DLD1 (cell line): Measurements from ENCODE around the gene RIOK3.
"Not testable (repeated sequence)": the region's sequence is repeated elsewhere in the genome, so short reads cannot be mapped to it uniquely, and the experiment has no call there.

Experiments used
- in situ Hi-C: cut with HindIII; loops from 2 replicates; pipeline ENCODE4 v1.10.0; 2017; ENCODE audit warnings: low sequenced_read_pairs

The RIOK3 gene

DNA sequence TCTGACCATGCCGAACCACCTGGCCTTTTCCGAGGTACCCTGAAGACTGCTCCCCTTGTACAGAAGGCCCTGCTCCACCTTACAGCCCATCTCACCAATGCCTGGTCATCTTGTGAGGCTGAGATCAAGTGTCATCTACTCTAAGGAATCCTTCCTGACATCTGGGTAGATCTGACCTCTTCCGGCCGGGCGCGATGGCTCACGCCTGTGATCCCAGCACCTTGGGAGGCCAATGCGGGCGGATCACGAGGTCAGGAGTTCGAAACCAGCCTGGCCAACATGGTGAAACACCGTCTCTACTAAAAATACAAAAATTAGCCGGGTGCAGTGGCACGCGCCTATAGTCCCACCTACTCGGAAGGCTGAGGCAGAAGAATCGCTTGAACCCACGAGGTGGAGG is 2.1 kb upstream of the RIOK3 start:
- in situ Hi-C loops: no loop called here

DNA sequence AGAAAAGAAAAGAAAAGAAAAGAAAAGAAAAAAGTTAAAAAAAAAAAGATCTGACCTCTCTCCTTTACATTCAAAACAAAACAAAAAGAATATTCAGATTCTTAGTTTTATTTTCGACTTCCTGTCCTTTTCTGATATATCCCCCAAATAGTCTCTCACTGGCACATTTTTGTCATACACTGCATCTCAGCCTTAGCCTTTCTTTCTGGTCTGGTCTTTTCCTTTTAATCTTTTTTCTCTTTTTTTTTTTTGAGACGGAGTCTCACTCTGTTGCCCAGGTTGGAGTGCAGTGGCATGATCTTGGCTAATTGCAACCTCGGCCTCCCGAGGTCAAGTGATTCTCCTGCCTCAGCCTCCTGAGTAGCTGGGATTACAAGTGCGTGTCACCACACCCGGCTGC is 1.6 kb upstream of the RIOK3 start:
- in situ Hi-C loops: no loop called here

DNA sequence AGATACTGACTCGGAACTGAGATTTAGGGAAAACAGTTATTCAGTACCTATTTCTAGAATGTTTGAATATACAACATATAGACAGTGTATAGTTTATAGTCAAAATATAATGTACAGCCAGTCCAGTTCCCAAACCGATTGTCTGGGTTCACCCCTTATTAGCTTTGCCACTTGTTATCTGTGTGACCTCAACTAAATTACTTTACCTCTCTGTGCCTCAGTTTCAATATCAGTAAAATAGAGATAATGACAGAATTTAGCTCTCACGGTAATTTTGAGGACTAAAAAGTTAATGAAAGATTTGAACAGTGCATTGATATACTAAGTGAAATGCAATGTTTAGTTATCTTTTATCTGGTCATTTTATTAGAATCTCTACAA is 750 bp upstream of the RIOK3 start:
- in situ Hi-C loops: no loop called here

DNA sequence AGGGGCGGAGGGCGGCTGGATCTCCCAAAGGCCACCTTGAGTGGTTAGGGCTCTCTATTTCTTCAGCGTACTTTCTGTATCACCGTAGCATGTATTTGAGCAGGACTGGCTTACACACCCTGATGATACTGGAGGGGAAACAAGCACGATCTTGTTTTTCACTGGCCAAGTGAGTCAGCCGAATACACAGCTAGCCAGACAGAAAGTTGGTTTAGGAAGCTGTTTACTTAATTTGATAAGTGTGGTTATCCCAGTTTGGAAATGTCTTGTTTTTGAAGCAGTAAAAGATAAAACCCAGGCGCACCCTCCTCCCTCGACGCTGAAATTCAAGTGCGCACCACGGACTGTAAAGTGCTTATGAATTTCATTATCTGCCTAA is 582 bp downstream of the RIOK3 start:
- in situ Hi-C loops: no loop called here

DNA sequence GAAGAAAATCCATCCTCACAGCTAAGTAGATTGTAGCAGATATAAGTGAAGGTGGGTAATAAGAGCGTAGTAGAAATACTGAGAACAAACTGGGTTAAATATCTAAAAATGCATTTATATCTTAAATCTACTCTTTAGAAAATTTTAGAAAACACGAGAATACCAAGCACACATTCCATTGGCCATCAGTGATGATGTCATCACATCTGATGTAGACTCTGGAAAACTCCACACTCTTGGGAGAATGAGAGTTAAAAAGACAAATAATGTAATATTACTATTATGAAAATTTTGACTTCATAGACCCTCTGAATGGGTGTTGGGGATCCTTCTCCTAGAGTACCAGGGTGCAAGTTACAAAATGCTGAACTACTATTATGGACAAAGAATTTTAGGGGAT is 3.7 kb downstream of the RIOK3 start:
- in situ Hi-C loops: no loop called here

DNA sequence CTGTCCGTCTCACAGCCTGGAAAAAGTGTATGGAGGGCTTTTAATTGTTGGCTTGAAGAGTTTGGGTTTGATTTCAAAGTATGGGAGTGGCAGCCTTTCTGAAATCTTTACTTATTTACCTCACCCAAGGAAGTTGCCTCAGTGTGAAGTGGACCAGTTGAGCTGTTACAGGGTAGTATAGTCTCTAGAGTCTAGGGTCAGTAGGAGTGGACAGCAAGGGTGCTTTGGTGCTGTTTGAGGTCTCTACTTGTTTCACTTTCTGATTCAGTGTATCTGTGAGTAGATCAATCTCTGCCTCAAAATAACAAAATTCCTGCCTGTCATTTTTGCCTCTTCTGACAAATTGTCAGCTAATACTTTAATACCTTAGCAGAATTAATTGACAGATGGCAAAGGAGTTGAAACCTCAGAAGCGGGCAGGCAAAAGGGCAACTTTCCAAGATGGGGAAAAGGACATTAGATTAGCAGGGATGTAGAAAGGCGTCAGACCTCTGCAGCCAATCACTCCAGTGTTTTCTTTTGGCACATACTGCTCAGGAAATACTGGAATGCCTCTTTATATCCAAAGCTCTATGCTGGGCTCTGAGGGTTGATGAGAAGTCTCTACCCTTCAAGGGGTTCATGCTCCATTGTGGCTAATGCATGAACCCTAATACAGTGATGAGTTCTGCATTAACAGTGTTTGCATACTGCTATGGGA is 5.9 kb downstream of the RIOK3 start:
- in situ Hi-C loops: no loop called here

DNA sequence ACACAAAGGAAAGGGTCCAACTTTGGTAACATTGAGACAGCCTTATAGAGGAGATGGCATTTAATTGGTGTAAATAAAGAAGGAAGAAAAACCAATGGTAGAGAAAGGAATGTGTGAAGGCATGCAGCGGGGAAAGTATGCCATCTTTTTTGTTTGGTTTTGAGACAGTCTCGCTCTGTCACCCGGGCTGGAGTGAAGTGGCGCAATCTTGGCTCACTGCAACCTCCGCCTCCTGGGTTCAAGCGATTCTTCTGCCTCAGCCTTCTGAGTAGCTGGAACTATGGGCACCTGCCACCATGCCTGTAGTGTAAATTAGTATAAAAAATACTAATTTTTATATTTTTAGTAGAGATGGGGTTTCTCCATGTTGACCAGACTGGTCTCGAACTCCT is 6.4 kb downstream of the RIOK3 start:
- in situ Hi-C loops: no loop called here

DNA sequence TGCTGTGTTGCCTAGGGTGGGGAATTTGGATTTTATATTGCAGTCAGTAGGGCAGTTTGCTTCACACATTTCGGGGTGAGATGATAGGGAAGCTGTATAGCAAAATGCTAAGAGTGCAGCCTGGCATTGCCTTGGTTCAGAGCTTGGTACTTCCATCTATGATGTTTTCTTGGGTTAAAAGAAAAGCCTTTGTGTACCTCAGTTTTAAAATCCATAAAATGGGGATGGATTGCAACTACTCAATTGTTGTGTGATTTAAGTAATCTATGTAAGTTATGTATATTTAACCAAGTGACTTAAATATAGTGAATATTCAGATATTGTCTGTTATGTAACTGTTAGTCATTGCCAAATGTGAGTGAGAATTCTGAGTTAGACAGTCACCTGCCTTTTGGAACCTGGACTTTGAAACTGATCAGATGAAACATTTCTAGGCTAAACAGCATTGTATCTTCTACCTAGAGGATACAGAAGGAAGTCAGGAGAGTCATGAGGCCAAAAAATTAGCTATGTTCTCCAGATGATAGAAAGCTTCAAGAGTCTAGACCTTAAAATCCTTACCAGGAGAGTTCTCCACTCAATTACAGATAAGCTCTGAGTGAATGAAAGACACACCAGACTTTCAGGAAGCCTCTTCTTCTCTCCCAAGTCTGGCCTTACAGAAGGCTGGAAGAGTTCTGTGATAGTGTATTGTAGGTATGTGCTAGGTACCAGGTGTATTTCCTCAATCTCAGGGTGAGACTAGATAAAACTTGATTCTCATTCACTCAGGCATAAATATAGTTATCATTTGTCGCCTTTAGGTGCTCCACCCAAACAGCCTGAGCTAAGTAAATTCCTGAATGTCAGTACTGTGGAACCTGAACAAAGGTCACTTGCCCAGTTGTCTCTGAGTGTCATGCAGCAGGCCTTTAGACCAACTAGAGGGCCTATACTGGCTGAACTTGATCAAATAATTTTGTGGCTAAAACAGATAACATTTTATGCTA is 7.5 kb downstream of the RIOK3 start:
- in situ Hi-C loops: no loop called here

DNA sequence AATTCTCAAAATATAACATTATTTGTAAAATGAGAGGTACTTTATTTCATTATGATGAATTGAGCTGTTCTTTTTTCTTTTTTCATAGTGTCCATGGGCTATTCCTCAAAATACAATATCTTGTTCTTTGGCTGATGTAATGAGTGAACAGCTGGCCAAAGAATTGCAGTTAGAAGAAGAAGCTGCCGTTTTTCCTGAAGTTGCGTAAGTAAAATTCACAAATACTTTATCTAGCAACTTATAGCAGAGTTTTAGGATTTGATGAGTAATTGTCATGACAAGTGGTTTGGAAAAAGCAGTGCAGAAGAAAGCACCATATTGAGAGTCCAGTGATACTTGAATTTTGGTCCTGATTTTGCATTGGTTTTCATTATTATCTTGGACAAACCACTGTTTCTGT is 9.8 kb downstream of the RIOK3 start:
- in situ Hi-C loops: no loop called here

DNA sequence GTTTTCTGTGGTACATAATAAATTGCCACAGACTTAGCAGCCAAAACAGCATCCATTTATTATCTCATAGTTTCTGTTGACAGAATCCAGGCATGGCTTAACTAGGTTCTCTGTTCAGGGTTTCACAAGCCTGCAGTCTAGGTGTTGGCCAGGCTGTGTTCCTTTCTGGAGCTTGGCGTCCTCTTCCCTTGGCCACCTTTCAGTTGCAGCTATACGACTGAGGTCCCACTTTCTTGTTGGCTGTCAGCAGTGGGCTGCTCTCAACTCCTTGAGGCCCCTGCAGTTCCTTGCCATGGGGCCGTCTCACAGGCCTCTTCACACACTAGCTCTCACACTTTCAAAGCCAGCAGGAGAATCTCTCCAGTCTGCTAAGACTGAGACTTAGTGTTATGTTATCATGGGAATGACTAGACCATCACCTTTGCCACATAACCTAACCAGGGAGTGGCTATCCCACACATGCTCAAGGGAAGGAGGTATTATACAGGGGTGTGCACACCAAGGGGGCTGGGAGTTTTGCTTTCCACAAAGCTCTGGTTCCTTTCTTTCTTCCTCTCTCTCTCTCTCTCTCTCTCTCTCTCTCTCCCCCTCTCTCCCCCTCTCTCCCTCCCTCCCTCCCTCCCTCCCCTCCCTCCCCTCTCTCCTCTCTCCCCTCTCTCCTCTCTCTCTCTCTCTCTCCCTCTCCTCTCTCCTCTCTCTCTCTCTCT is 15.8 kb downstream of the RIOK3 start:
- in situ Hi-C loops: no loop called here

DNA sequence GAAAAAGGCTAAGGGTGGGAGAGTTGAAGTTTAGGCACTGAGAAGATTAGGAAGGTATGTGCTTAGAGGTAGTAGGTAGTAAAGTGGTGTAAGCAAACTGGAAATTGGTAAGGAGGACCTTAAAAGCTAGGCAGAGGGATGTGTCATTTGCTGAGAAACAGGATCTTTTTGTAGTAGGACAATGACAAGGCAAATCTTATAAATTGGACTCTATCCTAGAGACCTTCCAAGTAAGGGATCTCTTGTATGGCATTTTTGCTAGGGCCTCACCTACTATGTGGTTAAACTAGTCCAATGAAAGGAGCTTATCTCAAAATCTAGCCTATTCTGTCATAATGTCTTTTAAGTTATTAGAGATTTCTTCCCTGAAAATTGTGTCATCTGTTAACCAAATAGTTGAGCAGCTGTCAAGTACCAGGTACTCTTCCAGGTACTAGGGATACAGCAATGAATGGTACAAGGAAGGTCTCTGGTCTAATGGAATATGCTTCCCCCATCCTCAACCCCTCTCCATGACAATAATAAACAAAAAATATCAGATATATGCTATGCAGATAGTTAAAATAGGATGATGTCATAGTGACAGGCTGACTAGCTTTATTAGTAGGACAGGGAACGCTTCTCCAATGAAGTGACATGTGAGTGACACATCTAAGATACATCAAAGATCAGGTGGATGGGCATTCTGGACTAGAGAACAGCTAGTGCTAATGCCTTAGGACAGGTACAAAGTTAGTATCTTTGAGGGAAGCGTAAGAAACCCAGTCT is 17.7 kb downstream of the RIOK3 start:
- in situ Hi-C loops: no loop called here

DNA sequence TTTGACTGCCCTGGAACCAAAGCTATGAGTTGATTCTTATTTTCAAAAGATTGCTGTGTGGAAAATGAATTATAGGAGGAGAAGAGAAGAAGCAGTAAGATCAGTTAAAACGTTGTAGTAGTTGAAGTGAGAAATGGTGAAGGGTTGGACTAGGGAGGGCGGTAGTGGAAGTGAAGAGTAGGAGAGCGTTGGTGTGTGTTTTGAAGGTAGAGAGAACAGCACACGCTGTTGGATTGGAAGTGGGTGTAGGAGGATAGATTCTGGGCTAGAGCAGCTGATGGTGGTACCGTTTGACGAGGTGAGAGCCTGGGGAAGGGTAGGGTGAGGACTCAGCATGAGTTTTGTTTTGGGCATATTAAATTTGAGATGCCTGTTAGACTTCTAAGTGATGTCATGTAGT is 18.4 kb downstream of the RIOK3 start:
- in situ Hi-C loops: no loop called here

DNA sequence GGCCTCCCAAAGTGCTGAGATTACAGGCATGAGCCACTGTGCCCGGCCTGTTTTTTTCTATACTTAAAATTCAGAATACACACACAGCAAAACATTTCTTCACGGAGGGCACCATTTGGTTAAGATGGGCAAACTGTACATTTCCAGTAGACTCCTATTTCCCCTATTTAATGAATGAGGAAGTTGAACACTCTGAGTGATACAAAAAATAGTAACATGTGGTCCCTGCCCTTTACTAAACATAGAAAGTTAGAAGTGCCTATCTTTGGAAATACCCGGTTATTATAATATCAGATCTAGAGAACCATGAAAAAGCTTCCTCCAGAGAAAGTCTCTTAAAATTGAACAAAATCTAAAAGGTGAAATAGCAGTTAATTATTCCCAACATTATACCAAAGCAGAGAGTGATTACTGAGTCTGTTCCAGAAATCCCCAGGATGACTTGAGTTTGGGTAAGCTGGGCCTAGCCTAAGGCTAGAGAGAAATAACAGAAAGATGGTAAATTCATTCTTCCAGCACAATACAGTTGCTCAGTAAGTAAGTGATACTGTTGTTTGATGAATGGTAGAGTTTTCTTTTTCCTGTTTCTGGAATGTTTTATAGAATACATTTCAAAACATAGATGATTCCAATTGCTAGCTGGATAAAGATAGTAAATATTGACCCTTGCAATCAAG is 26.9 kb downstream of the RIOK3 start:
- in situ Hi-C loops: no loop called here

DNA sequence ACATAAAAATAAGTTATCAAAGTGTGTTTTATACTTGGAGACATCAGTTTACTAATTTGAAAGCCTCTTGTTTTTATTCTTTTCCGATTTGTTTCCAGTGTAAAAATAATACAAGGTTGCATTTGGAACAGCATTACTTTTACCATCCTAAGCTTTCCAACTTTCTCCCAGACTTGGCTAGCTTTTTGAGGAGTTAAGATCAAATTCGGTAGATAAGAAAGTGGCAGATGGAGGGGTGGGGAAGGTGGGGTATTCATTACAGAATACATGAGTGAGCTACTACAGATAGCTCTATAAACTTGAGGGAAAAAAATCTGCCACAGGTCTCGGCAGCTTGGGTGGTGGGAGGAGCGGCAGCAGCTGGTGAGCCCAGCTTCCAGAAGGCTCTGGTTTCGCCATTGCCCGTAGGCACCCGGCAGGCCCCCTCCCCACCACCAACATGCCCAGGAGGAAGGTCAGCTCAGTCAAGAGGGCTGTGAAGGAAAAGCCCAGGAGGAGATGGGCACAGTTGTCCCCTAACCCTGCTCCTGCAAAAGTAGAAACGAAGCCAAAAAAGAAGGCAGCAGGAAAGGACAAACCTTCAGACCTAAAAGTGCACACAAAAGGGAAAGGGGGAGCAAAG is 31.6 kb downstream of the RIOK3 start:
- in situ Hi-C loops: no loop called here

DNA sequence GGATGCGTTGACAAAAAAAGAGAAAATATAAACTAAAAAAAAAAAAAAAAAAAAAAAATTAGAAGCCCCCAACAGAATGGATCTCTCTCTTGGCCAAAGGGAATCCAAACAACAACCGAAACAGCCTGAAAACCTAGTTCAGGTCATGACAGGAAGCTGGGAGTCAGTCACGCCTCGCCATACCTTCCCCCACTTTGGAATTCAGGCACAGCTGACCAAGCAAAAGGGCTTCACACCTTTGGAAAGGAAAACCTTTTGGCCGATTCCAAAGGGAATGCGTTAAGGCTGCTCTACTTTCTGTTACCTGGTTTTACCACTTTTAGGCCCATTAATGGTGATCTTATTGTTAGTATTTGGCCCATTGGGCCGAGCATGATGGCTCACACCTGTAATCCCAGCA is 32.3 kb downstream of the RIOK3 start:
- in situ Hi-C loops: no loop called here

DNA sequence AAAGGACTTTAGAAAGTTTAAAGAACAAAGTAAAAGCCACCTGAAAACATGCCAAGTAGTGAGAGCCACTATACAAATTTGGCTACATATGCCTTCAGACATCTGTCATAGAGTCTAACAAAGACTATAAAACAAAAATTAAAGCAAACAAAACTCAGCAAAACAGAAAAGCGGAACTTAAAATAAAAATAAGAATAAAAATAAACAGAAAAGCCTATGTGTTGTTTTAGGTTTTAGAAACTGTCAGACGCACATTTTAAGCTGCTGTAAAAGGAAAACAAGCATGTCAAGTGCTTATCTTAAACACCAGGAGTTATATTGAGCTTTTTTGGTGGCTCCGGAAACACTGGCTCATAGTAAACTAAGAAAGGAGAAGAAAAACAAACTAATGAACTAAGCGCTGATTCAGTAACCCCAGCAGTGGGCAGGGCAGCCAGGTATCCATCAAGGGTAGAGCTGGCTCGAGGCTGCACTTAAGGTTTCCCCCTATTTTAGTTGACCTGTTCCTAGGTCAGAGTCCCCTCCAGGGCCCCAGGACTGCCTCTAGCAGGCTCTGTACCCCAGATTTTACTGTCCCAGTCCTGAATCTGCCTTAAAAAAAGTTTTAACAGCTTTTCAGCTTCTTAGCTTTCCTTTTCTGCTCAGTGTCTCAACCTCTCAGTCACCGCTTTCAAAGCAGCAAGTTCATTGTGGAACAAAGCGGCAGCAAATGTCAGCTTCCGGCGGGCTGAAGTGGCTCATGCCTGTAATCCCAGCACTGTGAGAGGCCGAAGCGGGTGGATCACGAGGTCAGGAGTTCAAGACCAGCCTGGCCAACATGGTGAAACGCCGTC is 34.9 kb downstream of the RIOK3 start:
- in situ Hi-C loops: no loop called here

DNA sequence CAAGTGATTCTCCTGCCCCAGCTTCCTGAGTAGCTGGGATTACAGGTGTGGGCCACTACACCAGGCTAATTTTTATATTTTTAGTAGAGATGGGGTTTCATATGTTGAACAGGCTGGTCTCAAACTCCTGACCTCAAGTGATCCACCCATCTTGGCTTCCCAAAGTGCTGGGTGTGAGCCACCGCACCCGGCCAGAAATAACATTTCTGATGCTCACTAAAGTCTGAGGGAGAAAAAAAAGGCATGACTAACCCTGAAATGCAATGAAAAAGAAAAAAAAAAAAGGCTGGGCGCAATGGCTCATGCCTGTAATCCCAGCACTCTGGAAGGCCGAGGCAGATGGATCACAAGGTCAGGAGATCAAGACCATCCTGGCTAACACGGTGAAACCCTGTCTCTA is 36.5 kb downstream of the RIOK3 start:
- in situ Hi-C loops: not testable (repeated sequence)

DNA sequence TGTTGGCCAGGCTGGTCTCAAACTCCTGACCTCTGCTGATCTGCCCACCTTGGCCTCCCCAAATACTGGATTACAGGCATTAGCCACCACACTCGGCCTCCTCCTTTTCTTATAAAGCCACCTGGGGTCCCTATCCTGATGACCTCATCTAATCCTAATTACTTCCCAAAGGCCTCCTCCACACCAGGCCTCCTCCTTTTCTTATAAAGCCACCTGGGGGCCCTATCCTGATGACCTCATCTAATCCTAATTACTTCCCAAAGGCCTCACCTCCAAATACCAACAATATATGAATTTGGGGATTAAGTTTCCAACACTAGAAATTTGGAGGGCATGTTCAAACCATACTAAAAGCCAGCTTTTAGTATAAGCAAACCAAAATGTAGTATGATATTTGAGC is 40.6 kb downstream of the RIOK3 start:
- in situ Hi-C loops: no loop called here

DNA sequence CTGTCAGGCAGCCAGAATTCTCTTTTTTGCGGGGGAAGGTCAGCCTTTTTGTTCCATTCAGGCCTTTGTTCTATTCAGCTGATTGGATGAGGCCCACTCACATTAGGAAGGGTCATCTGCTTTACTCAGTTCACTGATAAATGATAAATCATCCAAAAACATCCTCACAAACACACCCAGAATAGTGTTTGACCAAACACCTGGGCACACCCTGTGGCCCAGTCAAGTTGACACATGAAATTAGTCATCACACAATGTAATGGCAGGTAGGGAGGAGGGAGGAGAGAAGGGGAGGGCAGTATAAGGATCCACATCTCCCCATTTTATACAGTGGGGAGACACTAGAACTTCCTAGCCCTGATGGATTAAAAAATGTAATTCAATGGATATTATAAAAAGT is 41.9 kb downstream of the RIOK3 start:
- in situ Hi-C loops: no loop called here
